K562 (cell line): ENCODE measurements around the gene ZNF556. TPM values are rescaled to one million over a fixed set of nuclear protein-coding genes. Genes with fewer than 3 reads are reported as not detected.

Experiments used
- ATF7 ChIP-seq: fragments of 450-650 bp; IDR thresholded peaks from 2 replicates; pipeline ENCODE4 v1.7.1; 2014; ENCODE audit warnings: mild to moderate bottlenecking, moderate library complexity
- CBFA2T3 ChIP-seq: fragments of 450-650 bp; IDR thresholded peaks from 2 replicates; pipeline ENCODE4 v1.6.1; 2017
- CREB3 ChIP-seq: fragments of 450-650 bp; conservative IDR thresholded peaks from 2 replicates; pipeline ENCODE4 v1.6.1; 2016; ENCODE audit warnings: missing genetic modification characterization, low read depth, mild to moderate bottlenecking, missing compliant biosample characterization, moderate library complexity
- CXXC5 ChIP-seq: fragments of 250-450 bp; sonication (Bioruptor Pico); IDR thresholded peaks from 2 replicates; pipeline ENCODE4 v1.8.0; 2022; ENCODE audit warnings: inconsistent platforms, mild to moderate bottlenecking, moderate library complexity
- HDAC1 ChIP-seq, 2 experiments: fragments of 450-650 bp; IDR thresholded peaks; 2 replicates each; pipeline ENCODE4 v1.6.1; 2016 to 2017; ENCODE audit warnings: inconsistent platforms in 1 of 2, mild to moderate bottlenecking in 1 of 2, moderate library complexity in 1 of 2
- KDM4B ChIP-seq, 2 experiments: fragments of 450-650 bp in 1 of 2; sonication (generic) in 1 of 2; IDR thresholded peaks; 2 replicates each; pipeline ENCODE4 v1.6.1; 2016 to 2017; ENCODE audit warnings: borderline replicate concordance in 2 of 2, antibody characterized with exemption in 1 of 2, low read depth in 1 of 2, mild to moderate bottlenecking in 1 of 2
- MBD2 ChIP-seq: sonication (generic); IDR thresholded peaks from 2 replicates; pipeline ENCODE4 v1.6.1; 2016; ENCODE audit warnings: low read depth, borderline replicate concordance
- MECOM ChIP-seq: fragments of 250-450 bp; sonication (Bioruptor Pico); IDR thresholded peaks from 2 replicates; pipeline ENCODE4 v1.8.0; 2022; ENCODE audit warnings: inconsistent platforms
- RBM22 ChIP-seq: fragments of 200-400 bp; formaldehyde crosslinking; IDR thresholded peaks from 2 replicates; pipeline ENCODE4 v1.6.1; 2018; ENCODE audit warnings: low read length, low read depth; ENCODE audit not compliant: poor library complexity, severe bottlenecking
- SMARCA4 ChIP-seq: fragments of 450-650 bp; IDR thresholded peaks from 2 replicates; pipeline ENCODE4 v1.6.1; 2016
- TGIF2 ChIP-seq: sonication (generic); formaldehyde crosslinking; IDR thresholded peaks from 2 replicates; pipeline ENCODE4 v1.8.1; 2022; ENCODE audit warnings: mild to moderate bottlenecking, missing genetic modification reagents, moderate library complexity
- ZNF668 ChIP-seq: fragments of 250-450 bp; sonication (Bioruptor Pico); IDR thresholded peaks from 2 replicates; pipeline ENCODE4 v1.8.0; 2022; ENCODE audit warnings: mild to moderate bottlenecking, inconsistent platforms
- ZNF707 ChIP-seq: fragments of 250-450 bp; sonication (Bioruptor Pico); conservative IDR thresholded peaks from 2 replicates; pipeline ENCODE4 v1.8.0; 2022; ENCODE audit warnings: inconsistent platforms, mild to moderate bottlenecking, moderate library complexity
- polyA plus RNA-seq, 8 experiments: library from polyadenylated mRNA; depleted of rRNA in 4 of 8; stranded (reverse) in 5 of 8; unstranded in 3 of 8; fragments of >200 nt; fragmentation: Nextera tagmentation in 2 of 8; fragmentation: Illumina TruSeq in 1 of 8; extraction: Ambion mirVana in 2 of 8; extraction: Trizol in 1 of 8; gene quantifications; 2 replicates each; pipeline versions ENCODE4 v1.2.1 to v1.2.3, GENCODE V29; 2011 to 2014; ENCODE audit warnings: inconsistent platforms in 1 of 8, missing spikeins in 1 of 8
- total RNA-seq, 7 experiments: library from RNA; depleted of rRNA in 6 of 7; stranded (reverse); fragments of >200 nt in 6 of 7; fragmentation: Illumina TruSeq in 2 of 7; extraction: Trizol in 2 of 7; gene quantifications; 2 replicates each; pipeline versions ENCODE4 v1.2.1 to v1.2.3, GENCODE V29; 2011 to 2021; ENCODE audit warnings: low replicate concordance in 1 of 7
- TF ChIP-seq, protein P1 (sequence below), 2 experiments: fragments of 450-650 bp in 1 of 2; sonication (generic) in 1 of 2; formaldehyde crosslinking in 1 of 2; IDR thresholded peaks; 2 replicates each; pipeline versions ENCODE4 v1.7.1 to v1.9.0; 2016 to 2022; ENCODE audit warnings: inconsistent platforms in 1 of 2, mild to moderate bottlenecking in 1 of 2, missing genetic modification reagents in 1 of 2
- TF ChIP-seq, protein P2 (sequence below): sonication (generic); formaldehyde crosslinking; IDR thresholded peaks from 2 replicates; pipeline ENCODE4 v1.8.0; 2023; ENCODE audit warnings: mild to moderate bottlenecking, missing genetic modification reagents

Gene ZNF556
- total and polyA plus RNA-seq, 9 of the 15 experiments (the other 6 are each of a cell fraction or from before 2014, with no cell fraction given): 0.01 to 0.36 (median 0.10) TPM; not detected in 1

GRCh38 chr19:2865334-2866100 lies 1.6 kb upstream of the ZNF556 start (continued):
- TF ChIP-seq, protein P1, sequence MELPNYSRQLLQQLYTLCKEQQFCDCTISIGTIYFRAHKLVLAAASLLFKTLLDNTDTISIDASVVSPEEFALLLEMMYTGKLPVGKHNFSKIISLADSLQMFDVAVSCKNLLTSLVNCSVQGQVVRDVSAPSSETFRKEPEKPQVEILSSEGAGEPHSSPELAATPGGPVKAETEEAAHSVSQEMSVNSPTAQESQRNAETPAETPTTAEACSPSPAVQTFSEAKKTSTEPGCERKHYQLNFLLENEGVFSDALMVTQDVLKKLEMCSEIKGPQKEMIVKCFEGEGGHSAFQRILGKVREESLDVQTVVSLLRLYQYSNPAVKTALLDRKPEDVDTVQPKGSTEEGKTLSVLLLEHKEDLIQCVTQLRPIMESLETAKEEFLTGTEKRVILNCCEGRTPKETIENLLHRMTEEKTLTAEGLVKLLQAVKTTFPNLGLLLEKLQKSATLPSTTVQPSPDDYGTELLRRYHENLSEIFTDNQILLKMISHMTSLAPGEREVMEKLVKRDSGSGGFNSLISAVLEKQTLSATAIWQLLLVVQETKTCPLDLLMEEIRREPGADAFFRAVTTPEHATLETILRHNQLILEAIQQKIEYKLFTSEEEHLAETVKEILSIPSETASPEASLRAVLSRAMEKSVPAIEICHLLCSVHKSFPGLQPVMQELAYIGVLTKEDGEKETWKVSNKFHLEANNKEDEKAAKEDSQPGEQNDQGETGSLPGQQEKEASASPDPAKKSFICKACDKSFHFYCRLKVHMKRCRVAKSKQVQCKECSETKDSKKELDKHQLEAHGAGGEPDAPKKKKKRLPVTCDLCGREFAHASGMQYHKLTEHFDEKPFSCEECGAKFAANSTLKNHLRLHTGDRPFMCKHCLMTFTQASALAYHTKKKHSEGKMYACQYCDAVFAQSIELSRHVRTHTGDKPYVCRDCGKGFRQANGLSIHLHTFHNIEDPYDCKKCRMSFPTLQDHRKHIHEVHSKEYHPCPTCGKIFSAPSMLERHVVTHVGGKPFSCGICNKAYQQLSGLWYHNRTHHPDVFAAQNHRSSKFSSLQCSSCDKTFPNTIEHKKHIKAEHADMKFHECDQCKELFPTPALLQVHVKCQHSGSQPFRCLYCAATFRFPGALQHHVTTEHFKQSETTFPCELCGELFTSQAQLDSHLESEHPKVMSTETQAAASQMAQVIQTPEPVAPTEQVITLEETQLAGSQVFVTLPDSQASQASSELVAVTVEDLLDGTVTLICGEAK (IDR thresholded peaks at IDR 0.05): no peak
- TF ChIP-seq, protein P1 (CRISPR knock-in tag; IDR thresholded peaks at IDR 0.05): no peak
- no peak for TF ChIP-seq CREB3
- TF ChIP-seq ATF7: peak; percentile 91
- TF ChIP-seq TGIF2: no peak
- TF ChIP-seq KDM4B (IDR thresholded peaks at IDR 0.05; ENCODE audit: borderline replicate concordance in 2 of 2, low read depth in 1 of 2): no peak
- no peak for TF ChIP-seq RBM22
- TF ChIP-seq HDAC1 (IDR thresholded peaks at IDR 0.05): peak in 1 of 2 experiments; percentile 48; a peak in 1 of 4 replicates
- no peak for TF ChIP-seq ZNF707
- TF ChIP-seq CBFA2T3: peak; percentile 88
- TF ChIP-seq, protein P2, sequence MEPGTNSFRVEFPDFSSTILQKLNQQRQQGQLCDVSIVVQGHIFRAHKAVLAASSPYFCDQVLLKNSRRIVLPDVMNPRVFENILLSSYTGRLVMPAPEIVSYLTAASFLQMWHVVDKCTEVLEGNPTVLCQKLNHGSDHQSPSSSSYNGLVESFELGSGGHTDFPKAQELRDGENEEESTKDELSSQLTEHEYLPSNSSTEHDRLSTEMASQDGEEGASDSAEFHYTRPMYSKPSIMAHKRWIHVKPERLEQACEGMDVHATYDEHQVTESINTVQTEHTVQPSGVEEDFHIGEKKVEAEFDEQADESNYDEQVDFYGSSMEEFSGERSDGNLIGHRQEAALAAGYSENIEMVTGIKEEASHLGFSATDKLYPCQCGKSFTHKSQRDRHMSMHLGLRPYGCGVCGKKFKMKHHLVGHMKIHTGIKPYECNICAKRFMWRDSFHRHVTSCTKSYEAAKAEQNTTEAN (CRISPR knock-in tag): no peak
- no peak for TF ChIP-seq ZNF668 (CRISPR knock-in tag)
- TF ChIP-seq MECOM (CRISPR knock-in tag): no peak
- peak; percentile 87 for TF ChIP-seq SMARCA4
- TF ChIP-seq CXXC5 (CRISPR knock-in tag): peak; percentile 25; the same call in 1 of the 2 replicates
- TF ChIP-seq MBD2: 0 out of 2 replicates have a peak, but pooled peaks have one; percentile 4
